GM23338 (cell line): Measurements from ENCODE around the gene SLC44A1. TPM values are rescaled to one million over a fixed set of nuclear protein-coding genes. Genes with fewer than 3 reads are reported as not detected.

Experiments used
- ATAC-seq: fragments of 200-7000 bp; cut with Tn5 transposase; 3 replicates; pipeline ENCODE4 v1.9.1; 2020
- DNase-seq: peaks from one replicate; pipeline ENCODE4 v3.0.0-alpha.2; 2015; ENCODE audit warnings: low spot score
- H2AFZ ChIP-seq: fragments of 200-600 bp; sonication (generic); 2 replicates; pipeline ENCODE4 v1.8.0; 2016; ENCODE audit warnings: antibody characterized with exemption, mild to moderate bottlenecking, moderate library complexity
- H3F3A ChIP-seq: fragments of 200-600 bp; sonication (generic); replicated peaks from 2 replicates; pipeline ENCODE4 v1.8.0; 2017; ENCODE audit warnings: antibody characterized with exemption, mixed run types, low read depth
- H3K27ac ChIP-seq: fragments of 200-600 bp; sonication (generic); 2 replicates; pipeline ENCODE4 v1.6.1; 2016; ENCODE audit warnings: low read depth
- H3K27me3 ChIP-seq: fragments of 200-600 bp; sonication (generic); 2 replicates; pipeline ENCODE4 v1.8.0; 2016; ENCODE audit warnings: mild to moderate bottlenecking, mixed run types, moderate library complexity; ENCODE audit not compliant: insufficient read depth
- H3K36me3 ChIP-seq: fragments of 200-600 bp; sonication (generic); 2 replicates; pipeline ENCODE4 v1.8.0; 2016; ENCODE audit warnings: mild to moderate bottlenecking; ENCODE audit not compliant: insufficient read depth
- H3K4me1 ChIP-seq: fragments of 200-600 bp; sonication (generic); 2 replicates; pipeline ENCODE4 v1.8.0; 2016; ENCODE audit warnings: mild to moderate bottlenecking, moderate library complexity; ENCODE audit not compliant: insufficient read depth
- H3K4me2 ChIP-seq: fragments of 200-600 bp; sonication (generic); 2 replicates; pipeline ENCODE4 v1.7.1; 2017; ENCODE audit warnings: mixed run types
- H3K4me3 ChIP-seq: fragments of 200-600 bp; sonication (generic); 2 replicates; pipeline ENCODE4 v1.6.1; 2016; ENCODE audit warnings: mixed run types
- H3K79me2 ChIP-seq: fragments of 200-600 bp; sonication (generic); replicated peaks from 2 replicates; pipeline ENCODE4 v1.8.0; 2017; ENCODE audit warnings: mild to moderate bottlenecking; ENCODE audit not compliant: insufficient read depth
- H3K9me2 ChIP-seq: fragments of 200-600 bp; sonication (generic); 2 replicates; pipeline ENCODE4 v1.8.0; 2017; ENCODE audit not compliant: insufficient read depth
- H4K20me1 ChIP-seq: fragments of 200-600 bp; sonication (generic); replicated peaks from 2 replicates; pipeline ENCODE4 v1.8.0; 2017; ENCODE audit warnings: mild to moderate bottlenecking; ENCODE audit not compliant: insufficient read depth
- H3K27ac Mint-ChIP-seq: 2 replicates; pipeline ENCODE4 v1.8.0; 2020; ENCODE audit warnings: inconsistent platforms, mild to moderate bottlenecking, moderate library complexity, mixed read lengths
- H3K27me3 Mint-ChIP-seq: 3 replicates; pipeline ENCODE4 v1.8.0; 2022; ENCODE audit warnings: low read depth, mild to moderate bottlenecking, moderate library complexity, mixed read lengths, inconsistent platforms; ENCODE audit not compliant: insufficient read depth, poor library complexity
- H3K36me3 Mint-ChIP-seq: 3 replicates; pipeline ENCODE4 v1.8.0; 2021; ENCODE audit warnings: low read depth, mild to moderate bottlenecking, inconsistent platforms, moderate library complexity, mixed read lengths
- H3K4me1 Mint-ChIP-seq: 3 replicates; pipeline ENCODE4 v1.8.0; 2020; ENCODE audit warnings: mild to moderate bottlenecking, inconsistent platforms, mixed read lengths
- H3K4me3 Mint-ChIP-seq: 3 replicates; pipeline ENCODE4 v1.8.0; 2021; ENCODE audit warnings: moderate library complexity, mild to moderate bottlenecking, inconsistent platforms, mixed read lengths
- H3K9me3 Mint-ChIP-seq: 3 replicates; pipeline ENCODE4 v1.8.0; 2020; ENCODE audit warnings: moderate library complexity, mild to moderate bottlenecking, inconsistent platforms, mixed read lengths
- CREB1 ChIP-seq: fragments of 250-450 bp; sonication (Bioruptor Pico); IDR thresholded peaks from 2 replicates; pipeline ENCODE4 v1.5.0; 2020; ENCODE audit warnings: low read depth, mild to moderate bottlenecking, moderate library complexity
- CTCF ChIP-seq, 2 experiments: fragments of 200-600 bp in 1 of 2; sonication (generic) in 1 of 2; conservative IDR thresholded peaks; 2 replicates each; pipeline versions ENCODE4 v1.5.1 to v1.6.1; 2016 to 2017; ENCODE audit warnings: antibody characterized with exemption in 2 of 2, low read depth in 2 of 2, mild to moderate bottlenecking in 2 of 2, moderate library complexity in 1 of 2
- ETS1 ChIP-seq: IDR thresholded peaks from 2 replicates; pipeline ENCODE4 v1.6.1; 2016; ENCODE audit warnings: antibody characterized with exemption
- EZH2 ChIP-seq: fragments of 200-600 bp; sonication (generic); IDR thresholded peaks from one replicate; pipeline ENCODE4 v1.8.0; 2017; ENCODE audit warnings: antibody characterized with exemption, mild to moderate bottlenecking, low read depth; ENCODE audit not compliant: unreplicated experiment
- EZH2phosphoT487 ChIP-seq: fragments of 200-600 bp; sonication (generic); IDR thresholded peaks from one replicate; pipeline ENCODE4 v1.8.1; 2018; ENCODE audit warnings: antibody characterized with exemption; ENCODE audit not compliant: unreplicated experiment
- JUNB ChIP-seq: IDR thresholded peaks from one replicate; pipeline ENCODE4 v1.6.1; 2016; ENCODE audit warnings: antibody characterized with exemption; ENCODE audit not compliant: unreplicated experiment
- POLR2AphosphoS5 ChIP-seq: IDR thresholded peaks from 2 replicates; pipeline ENCODE4 v1.6.1; 2016; ENCODE audit warnings: antibody characterized with exemption, low read depth
- REST ChIP-seq: IDR thresholded peaks from one replicate; pipeline ENCODE4 v1.6.1; 2018; ENCODE audit warnings: antibody characterized with exemption; ENCODE audit not compliant: unreplicated experiment
- STAT1 ChIP-seq: IDR thresholded peaks from one replicate; pipeline ENCODE4 v1.6.1; 2016; ENCODE audit warnings: antibody characterized with exemption; ENCODE audit not compliant: unreplicated experiment
- ZNF114 ChIP-seq: fragments of 250-450 bp; sonication (Bioruptor Pico); IDR thresholded peaks from 2 replicates; pipeline ENCODE4 v1.5.0; 2020; ENCODE audit warnings: mild to moderate bottlenecking, moderate library complexity
- ZNF462 ChIP-seq: fragments of 250-450 bp; sonication (Bioruptor Pico); IDR thresholded peaks from 2 replicates; pipeline ENCODE4 v1.5.0; 2020; ENCODE audit warnings: mild to moderate bottlenecking, moderate library complexity
- polyA plus RNA-seq: library from polyadenylated mRNA; unstranded; fragments of >200 nt; fragmentation: Nextera tagmentation; extraction: Ambion mirVana; gene quantifications from 2 replicates; pipeline ENCODE4 v1.2.1, GENCODE V29; 2016
- total RNA-seq: library from RNA; depleted of rRNA; stranded (reverse); fragments of >200 nt; shearing (Covaris generic); gene quantifications from 2 replicates; pipeline ENCODE4 v1.2.3, GENCODE V29; 2014

Gene SLC44A1
- total and polyA plus RNA-seq, 2 experiments from 2014 or later = 14.9 to 75.0 TPM

GRCh38 chr9:105485131-105485530 lies 240.7 kb downstream of the SLC44A1 start:
- no peak overlapping the region for H3K4me3 Mint-ChIP-seq
- H3K36me3 Mint-ChIP-seq = peaks cover 7% of the 10 kb centered on the region; the same call in 2 of the 3 replicates
- DNase-seq = no peak
- no peaks in the 10 kb centered on the region for H3K9me2 ChIP-seq
- no peaks in the 10 kb centered on the region for H3K27me3 Mint-ChIP-seq
- H3K4me1 Mint-ChIP-seq = no peaks in the 10 kb centered on the region
- H2AFZ ChIP-seq = no peak overlapping the region
- no peak overlapping the region for H3K4me3 ChIP-seq
- no peaks in the 10 kb centered on the region for H3K79me2 ChIP-seq
- H3K27ac Mint-ChIP-seq = no peak overlapping the region
- no peaks in the 10 kb centered on the region for H3F3A ChIP-seq
- no peaks in the 10 kb centered on the region for H3K27me3 ChIP-seq
- no peak for TF ChIP-seq EZH2
- no peak for TF ChIP-seq CREB1 (CRISPR knock-in tag)
- no peak for TF ChIP-seq ZNF114 (CRISPR knock-in tag)
- TF ChIP-seq EZH2phosphoT487 = no peak
- no peak for TF ChIP-seq ZNF462 (CRISPR knock-in tag)
- TF ChIP-seq ETS1 = no peak
- TF ChIP-seq CTCF (conservative IDR thresholded peaks at IDR 0.05; ENCODE audit: low read depth in 2 of 2) = no peak
- no peak for TF ChIP-seq JUNB
- no peak for TF ChIP-seq STAT1
- TF ChIP-seq POLR2AphosphoS5 = no peak
- TF ChIP-seq REST = no peak
- no peaks in the 10 kb centered on the region for H3K9me3 Mint-ChIP-seq
- H4K20me1 ChIP-seq = no peaks in the 10 kb centered on the region
- no peaks in the 10 kb centered on the region for H3K36me3 ChIP-seq
- H3K4me1 ChIP-seq = no peaks in the 10 kb centered on the region
- ATAC-seq = no peak
- H3K27ac ChIP-seq = no peak overlapping the region
- no peak overlapping the region for H3K4me2 ChIP-seq
